GM10847 (cell line): Measurements from ENCODE around the gene GPR146.

ENCODE experiments used
- POLR2A ChIP-seq: IDR thresholded peaks from 2 replicates; pipeline ENCODE4 v1.6.1; 2011; ENCODE audit not compliant: insufficient read length; ENCODE audit errors: extremely low read depth

Gene GPR146

GRCh38 chr7:1049006-1049741 lies 4.8 kb downstream of the GPR146 start:
- TF ChIP-seq POLR2A: no peak

DNA sequence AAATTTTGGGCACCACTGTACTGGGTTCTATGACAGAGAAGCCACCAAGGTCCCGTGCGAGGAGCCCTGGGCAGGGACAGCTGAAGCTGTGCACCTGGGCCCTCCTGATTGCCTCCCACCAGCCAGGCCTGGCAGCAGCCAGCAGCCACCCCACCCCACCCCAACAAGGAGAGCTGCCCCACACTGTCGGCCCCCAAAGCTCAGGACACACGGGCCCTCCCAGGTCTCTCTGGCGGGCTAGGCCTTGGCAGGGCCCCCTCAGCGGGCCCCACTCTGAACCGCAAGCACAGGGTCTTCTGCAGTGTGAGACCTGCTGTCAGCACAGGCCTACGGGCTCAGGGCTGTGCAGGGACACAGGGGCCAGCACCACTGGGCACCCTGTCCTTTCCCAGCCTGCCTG lies 5.5 kb downstream of the GPR146 start:
- no peak for TF ChIP-seq POLR2A

GRCh38 chr7:1050254-1050906 lies 6.0 kb downstream of the GPR146 start:
- TF ChIP-seq POLR2A: no peak

- TF ChIP-seq POLR2A: no peak
Observed at GRCh38 chr7:1050956-1051690, 6.8 kb downstream of the GPR146 start.

DNA sequence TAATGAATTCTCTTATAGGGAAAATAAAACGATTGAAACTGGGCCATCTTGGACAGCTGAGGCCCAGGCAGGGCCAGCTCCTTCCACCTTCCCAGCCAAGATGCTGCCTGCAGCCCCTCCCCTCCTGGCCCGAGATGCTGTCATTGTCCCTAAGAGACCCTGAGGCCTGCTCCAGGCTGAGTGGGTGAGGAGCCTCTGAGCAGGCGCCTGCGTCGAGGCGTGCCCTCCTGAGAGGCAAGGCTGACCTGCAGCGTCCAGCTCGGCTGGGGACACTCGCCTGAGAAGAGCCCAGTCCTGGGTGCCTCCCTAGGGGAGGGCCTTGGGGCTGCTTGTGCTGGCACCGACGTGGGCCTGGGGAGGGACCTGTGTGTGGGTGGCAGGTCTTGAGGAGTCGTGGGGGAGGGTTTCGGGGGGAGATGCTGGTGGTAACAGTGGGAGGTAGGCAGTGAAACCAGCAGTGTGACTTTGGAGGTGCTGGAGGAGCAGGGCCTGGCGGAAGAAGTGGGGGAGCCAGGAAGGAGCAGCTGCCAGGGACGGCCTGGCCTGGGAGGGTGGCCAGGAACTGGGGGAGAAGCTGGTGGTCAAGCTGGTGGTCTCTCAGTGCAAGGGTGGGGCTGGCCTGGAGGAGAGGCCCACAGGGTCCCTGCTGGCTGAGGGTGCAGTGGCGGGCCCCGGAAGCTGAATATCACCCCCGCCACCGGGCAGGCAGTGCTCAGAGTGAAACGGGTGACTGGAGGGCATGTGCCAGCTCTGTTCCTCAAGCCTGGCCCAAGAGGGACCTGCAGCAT lies 7.9 kb downstream of the GPR146 start:
- no peak for TF ChIP-seq POLR2A

DNA sequence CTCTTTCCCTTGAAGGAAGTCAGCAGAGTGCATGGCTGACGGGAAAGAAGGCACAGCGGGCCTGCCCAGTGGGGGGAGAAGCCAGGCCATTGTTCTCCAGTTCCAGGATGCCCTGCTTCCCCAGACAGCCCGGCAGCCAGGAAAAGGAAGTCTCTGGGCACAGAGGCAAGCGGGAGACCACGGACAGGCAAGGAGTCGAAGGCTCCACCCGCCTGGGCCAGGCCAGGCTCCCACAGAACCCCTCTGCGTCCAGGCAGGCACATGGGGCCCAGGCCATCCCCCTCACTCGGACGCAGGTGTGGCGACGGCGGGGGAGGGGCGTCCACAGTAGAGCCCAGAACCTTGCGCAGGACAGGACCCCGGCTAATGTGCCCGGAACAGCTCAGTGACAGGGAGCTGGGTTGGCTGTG lies 8.7 kb downstream of the GPR146 start:
- TF ChIP-seq POLR2A: no peak

DNA sequence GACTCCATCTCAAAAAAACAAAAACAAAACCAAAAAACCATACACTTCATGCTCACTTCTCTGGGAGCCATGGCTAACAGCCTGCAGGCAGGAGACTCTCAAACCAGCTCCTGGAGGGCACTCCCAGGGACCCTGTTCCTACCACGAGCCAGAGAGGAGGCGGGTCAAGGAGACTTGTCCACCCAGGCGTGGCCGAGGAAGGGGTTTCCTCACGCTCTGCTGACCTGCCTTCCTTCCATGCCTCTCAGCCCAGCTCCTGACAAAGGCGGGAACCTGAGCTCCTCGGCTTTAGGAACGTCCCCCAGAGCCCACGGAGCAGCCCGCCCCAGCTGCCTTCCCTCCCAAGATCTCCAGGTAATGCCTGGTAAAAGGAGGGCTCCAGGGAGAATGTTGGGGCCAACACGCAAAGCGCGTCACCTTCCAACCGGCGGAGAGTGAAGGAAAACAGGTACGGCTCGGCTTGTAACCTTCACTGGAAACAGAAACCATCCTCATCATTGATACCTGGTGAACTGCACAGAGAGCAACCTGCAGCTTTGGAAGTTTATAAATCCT lies 9.5 kb downstream of the GPR146 start:
- no peak for TF ChIP-seq POLR2A

GRCh38 chr7:1054438-1054837 lies 10.1 kb downstream of the GPR146 start:
- TF ChIP-seq POLR2A: no peak

DNA sequence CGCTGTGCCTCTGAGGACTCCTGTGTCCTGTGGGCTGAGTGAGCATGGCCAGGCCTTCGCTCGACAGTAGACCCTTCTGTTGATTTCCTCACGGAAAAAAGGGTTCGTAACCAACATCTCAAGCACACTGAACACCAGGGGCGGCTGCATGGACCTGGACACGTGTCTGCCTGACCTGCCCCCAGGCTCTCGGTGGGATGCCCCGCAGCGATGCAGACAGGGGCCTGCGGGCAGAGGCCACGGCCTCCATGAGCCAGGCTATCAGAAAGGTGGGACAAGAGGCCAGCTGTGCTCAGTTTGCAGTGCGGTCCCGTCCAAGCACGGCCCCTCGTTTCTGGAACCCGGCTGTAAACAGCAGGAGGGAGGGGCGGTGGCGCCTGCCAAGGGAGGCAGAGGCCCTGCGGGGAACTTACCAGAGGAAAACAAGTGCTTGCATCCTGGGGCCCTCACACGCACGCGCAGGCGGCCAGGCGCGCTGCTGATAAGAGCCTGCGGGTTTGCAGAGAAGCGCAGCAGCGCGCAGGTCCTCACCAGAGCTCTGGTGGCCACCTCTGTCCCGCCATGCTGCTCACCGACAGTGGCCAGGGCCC lies 10.6 kb downstream of the GPR146 start:
- no peak for TF ChIP-seq POLR2A

DNA sequence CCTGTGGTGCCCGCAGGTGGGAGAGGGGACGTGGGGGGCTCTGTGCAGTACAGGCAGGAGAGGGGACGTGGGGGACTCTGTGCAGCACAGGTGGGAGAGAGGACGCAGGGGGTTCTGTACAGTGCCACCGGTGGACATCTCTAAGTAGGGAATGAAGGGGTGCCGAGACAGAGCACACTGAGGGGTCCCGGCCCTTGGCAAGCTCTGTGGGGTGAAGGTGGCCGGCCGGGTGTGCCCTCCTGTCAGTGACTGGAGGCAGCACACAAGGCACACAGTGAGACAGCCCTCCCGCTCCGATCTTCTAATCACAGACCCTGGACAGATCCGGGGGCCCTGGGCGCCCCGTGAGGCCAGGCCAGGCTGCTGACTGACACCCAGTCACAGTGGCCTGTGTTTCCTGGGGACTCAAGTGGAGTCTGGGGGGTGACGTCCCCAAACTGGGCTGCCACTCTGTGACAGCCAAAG lies 11.2 kb downstream of the GPR146 start:
- TF ChIP-seq POLR2A: no peak

- TF ChIP-seq POLR2A: no peak
Observed at GRCh38 chr7:1055956-1056784, 11.8 kb downstream of the GPR146 start.

DNA sequence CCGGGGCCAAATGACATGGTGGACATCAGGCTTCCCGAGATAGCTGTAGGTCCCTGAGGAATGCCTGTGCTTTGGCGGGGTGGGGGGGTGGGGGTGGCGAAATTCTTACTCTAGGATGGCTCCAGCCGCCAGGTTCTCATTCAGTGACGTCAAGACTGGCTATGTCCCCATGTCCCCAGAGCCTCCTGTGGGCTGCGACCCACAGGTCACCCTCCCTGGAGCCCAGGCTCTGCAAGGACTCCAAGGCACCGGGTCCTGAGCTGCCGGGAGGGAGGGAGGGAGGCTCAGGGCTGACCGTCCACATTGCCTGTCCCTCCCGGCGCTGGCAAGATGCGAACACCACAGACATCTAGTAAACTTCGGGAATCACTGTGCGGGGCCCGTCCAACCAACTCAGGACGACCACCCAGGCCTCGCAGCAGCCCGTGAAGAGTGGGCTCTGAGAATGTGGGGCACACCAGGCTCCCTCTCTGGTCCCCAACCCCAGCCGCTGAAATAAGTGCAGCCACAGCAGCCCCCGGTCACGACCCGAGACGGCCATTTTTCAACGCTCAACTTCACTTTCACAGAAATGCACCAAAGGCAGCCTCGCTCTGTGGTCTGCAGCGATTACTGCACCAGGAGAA lies 12.6 kb downstream of the GPR146 start:
- TF ChIP-seq POLR2A: no peak

DNA sequence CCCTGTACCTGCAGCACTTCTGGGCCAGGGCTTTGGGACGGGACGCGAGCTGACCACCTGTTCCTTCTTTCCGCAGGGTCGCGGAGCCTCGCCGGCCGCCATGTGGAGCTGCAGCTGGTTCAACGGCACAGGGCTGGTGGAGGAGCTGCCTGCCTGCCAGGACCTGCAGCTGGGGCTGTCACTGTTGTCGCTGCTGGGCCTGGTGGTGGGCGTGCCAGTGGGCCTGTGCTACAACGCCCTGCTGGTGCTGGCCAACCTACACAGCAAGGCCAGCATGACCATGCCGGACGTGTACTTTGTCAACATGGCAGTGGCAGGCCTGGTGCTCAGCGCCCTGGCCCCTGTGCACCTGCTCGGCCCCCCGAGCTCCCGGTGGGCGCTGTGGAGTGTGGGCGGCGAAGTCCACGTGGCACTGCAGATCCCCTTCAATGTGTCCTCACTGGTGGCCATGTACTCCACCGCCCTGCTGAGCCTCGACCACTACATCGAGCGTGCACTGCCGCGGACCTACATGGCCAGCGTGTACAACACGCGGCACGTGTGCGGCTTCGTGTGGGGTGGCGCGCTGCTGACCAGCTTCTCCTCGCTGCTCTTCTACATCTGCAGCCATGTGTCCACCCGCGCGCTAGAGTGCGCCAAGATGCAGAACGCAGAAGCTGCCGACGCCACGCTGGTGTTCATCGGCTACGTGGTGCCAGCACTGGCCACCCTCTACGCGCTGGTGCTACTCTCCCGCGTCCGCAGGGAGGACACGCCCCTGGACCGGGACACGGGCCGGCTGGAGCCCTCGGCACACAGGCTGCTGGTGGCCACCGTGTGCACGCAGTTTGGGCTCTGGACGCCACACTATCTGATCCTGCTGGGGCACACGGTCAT lies 13.3 kb downstream of the GPR146 start:
- no peak for TF ChIP-seq POLR2A

- no peak for TF ChIP-seq POLR2A
Observed at GRCh38 chr7:1058311-1058710, 14.0 kb downstream of the GPR146 start.
